Left ventricle myocardium inferior (tissue), 1 donor: ENCODE data around the gene MYOF. TPM values are rescaled to one million over a fixed set of nuclear protein-coding genes. Genes with fewer than 3 reads are reported as not detected.
"Not testable (repeated sequence)": the region's sequence is repeated elsewhere in the genome, so short reads cannot be mapped to it uniquely, and the experiment has no call there.

Experiments used
- DNase-seq: peaks from one replicate; pipeline ENCODE4 v3.0.0-alpha.2; 2020
- H3K27ac ChIP-seq: fragments of 200-600 bp; replicated peaks from 2 replicates; pipeline ENCODE4 v1.8.0; 2021
- H3K27me3 ChIP-seq: fragments of 200-600 bp; 2 replicates; pipeline ENCODE4 v1.8.0; 2021; ENCODE audit warnings: low read depth
- H3K36me3 ChIP-seq: fragments of 200-600 bp; 2 replicates; pipeline ENCODE4 v1.8.0; 2021
- H3K4me1 ChIP-seq: fragments of 200-600 bp; 2 replicates; pipeline ENCODE4 v1.8.0; 2021
- H3K4me3 ChIP-seq: fragments of 200-600 bp; 2 replicates; pipeline ENCODE4 v1.8.0; 2021; ENCODE audit warnings: mild to moderate bottlenecking, moderate library complexity
- H3K9me3 ChIP-seq: fragments of 200-600 bp; replicated peaks from 2 replicates; pipeline ENCODE4 v1.8.0; 2021
- CTCF ChIP-seq: fragments of 200-600 bp; IDR thresholded peaks from 2 replicates; pipeline ENCODE4 v1.8.0; 2021; ENCODE audit warnings: antibody characterized with exemption, mild to moderate bottlenecking, borderline replicate concordance
- intact Hi-C: fragments of 100-400 bp; cut with micrococcal nuclease; formaldehyde crosslinking; loops from one replicate; pipeline ENCODE4 v1.11.0; 2022
- total RNA-seq: library from RNA; stranded (reverse); fragmentation: NEBNext Ultra II Directional; extraction: Animal tissue kit (Norgen Biotek cat#: 25700); gene quantifications from one replicate; pipeline ENCODE4 v1.2.1, GENCODE V29; 2021
- donor health status: DM: no; HTN: yes; CAD: no; lungs with severe emphysema.

Gene MYOF
- total RNA-seq, 1 donor from 2014 or later, result 43.6 TPM

GRCh38 chr10:93364966-93365365 lies 117.2 kb downstream of the MYOF start:
- no peak for TF ChIP-seq CTCF
- intact Hi-C loops, result no loop called here
- Histone ChIP-seq H3K36me3 (peaks cover 43% of the 10 kb centered on the region), H3K27me3 (no peaks in the 10 kb centered on the region), H3K4me1 (peaks cover 12% of the 10 kb centered on the region), H3K27ac (peak overlapping the region; percentile 37), H3K9me3 (no peaks in the 10 kb centered on the region), H3K4me3 (no peak overlapping the region)
- no peak for DNase-seq

GRCh38 chr10:93363891-93364648 lies 118.1 kb downstream of the MYOF start:
- Histone ChIP-seq H3K4me1 (peaks cover 3% of the 10 kb centered on the region), H3K9me3 (no peaks in the 10 kb centered on the region), H3K27ac (peak overlapping the region; percentile 37), H3K4me3 (no peak overlapping the region), H3K36me3 (peaks cover 52% of the 10 kb centered on the region), H3K27me3 (no peaks in the 10 kb centered on the region)
- DNase-seq, result peak; percentile 38
- intact Hi-C loops, result no loop called here
- no peak for TF ChIP-seq CTCF

GRCh38 chr10:93358398-93358797 lies 123.7 kb downstream of the MYOF start:
- H3K4me1 ChIP-seq, H3K4me3 ChIP-seq, DNase-seq, H3K9me3 ChIP-seq, intact Hi-C loops, H3K27ac ChIP-seq, H3K27me3 ChIP-seq: not testable (repeated sequence)
- H3K36me3 ChIP-seq, result peaks cover 70% of the 10 kb centered on the region

- DNase-seq, result no peak
- TF ChIP-seq CTCF, result peak; percentile 63
- Histone ChIP-seq H3K36me3 (peaks cover 71% of the 10 kb centered on the region), H3K4me1 (no peaks in the 10 kb centered on the region), H3K27ac (no peak overlapping the region), H3K27me3 (no peaks in the 10 kb centered on the region), H3K4me3 (no peak overlapping the region), H3K9me3 (no peaks in the 10 kb centered on the region)
- intact Hi-C loops, result no loop called here
Observed at GRCh38 chr10:93357680-93358079, 124.5 kb downstream of the MYOF start.

GRCh38 chr10:93356516-93356915 lies 125.6 kb downstream of the MYOF start:
- Histone ChIP-seq H3K4me1 (no peaks in the 10 kb centered on the region), H3K27me3 (no peaks in the 10 kb centered on the region), H3K36me3 (peaks cover 75% of the 10 kb centered on the region), H3K9me3 (no peaks in the 10 kb centered on the region), H3K4me3 (no peak overlapping the region), H3K27ac (no peak overlapping the region)
- intact Hi-C loops, result no loop called here
- DNase-seq, result no peak
- no peak for TF ChIP-seq CTCF

- peak; percentile 76 for TF ChIP-seq CTCF
- Histone ChIP-seq H3K4me1 (no peaks in the 10 kb centered on the region), H3K27ac (no peak overlapping the region), H3K27me3 (no peaks in the 10 kb centered on the region), H3K9me3 (no peaks in the 10 kb centered on the region), H3K4me3 (no peak overlapping the region), H3K36me3 (peaks cover 79% of the 10 kb centered on the region)
- no peak for DNase-seq
- intact Hi-C loops, result no loop called here
Observed at GRCh38 chr10:93352638-93353383, 129.3 kb downstream of the MYOF start.
